ENCODE results near the gene ZNF580.

ZNF580 gene

DNA sequence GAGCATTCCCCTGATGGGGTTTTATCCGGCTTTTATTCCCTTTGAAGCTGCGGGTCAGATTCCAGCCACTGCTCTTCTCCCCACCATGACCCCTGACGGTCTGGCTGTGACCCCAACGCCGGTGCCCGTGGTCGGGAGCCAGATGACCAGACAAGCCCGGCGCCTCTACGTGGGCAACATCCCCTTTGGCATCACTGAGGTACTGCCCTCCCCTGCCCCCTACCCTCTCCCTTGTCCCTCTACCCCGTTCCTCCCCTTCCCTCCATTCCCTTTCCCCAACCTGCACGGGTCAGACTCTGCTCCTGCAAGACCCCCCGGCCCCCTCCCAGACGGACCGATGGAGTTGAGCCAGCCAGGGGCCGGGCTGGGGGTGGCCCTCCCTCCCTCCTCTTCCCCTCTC is 20.2 kb downstream of the ZNF580 start:
- DNase-seq (ENCODE audit: low read depth, low spot score): no peak

DNA sequence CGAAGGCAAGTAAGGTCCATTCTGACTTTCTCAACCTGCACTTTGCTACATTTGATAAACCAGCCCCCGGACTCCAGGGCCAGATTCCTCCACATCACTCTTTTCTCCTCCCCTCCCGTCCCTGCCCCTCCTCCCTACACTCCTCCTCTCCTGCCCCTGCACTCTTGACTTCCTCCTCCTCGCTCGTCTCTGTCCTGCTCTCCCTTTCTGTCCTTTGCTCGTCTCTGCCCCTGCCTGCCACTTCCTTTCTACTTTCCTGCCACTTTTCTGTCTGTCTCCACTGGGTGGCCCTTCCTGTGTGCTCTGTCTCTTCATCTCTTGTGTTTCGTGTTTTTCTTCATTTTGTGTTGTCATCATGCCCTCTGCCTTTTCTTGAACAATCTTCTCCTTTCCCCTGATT is 21.0 kb downstream of the ZNF580 start:
- no peak for DNase-seq (ENCODE audit: low read depth, low spot score)

DNA sequence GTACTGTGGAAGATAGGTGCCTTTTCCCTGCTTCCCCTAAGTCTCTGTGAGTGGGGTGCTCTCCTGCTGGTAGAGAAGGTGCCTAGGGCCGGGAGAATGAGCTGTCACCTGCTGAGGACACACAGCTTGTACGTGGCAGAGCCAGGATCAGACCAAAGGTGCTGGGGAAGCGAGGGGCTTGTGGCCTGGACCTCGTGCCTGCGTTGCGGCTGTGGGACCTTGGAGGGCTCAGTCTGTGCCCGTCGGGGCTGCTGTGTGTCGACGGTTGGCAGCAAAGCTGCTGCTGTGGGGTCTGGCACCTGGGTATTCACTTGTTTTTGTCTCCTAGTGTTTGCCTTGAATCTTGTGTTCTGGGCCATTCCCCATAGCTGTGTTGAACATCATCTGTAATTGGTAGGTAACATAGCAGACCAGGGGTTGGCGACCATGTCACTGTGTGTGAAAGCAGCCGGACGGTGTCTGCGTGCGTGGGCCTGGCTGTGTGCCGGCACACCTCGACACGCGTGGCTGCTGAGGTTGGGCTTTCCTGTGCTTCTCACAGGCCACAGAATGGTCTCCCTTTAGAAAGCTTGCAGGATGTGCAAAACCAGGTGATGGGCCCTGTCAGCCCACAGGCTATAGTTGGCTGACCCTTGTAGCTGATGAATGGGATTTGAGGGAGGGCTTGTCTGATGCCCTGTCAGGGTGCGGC is 23.2 kb downstream of the ZNF580 start:
- no peak for DNase-seq (ENCODE audit: low read depth, low spot score)

- DNase-seq (ENCODE audit: low read depth, low spot score): no peak
Observed at GRCh38 chr19:55666343-55667005, 25.7 kb downstream of the ZNF580 start.

- DNase-seq (ENCODE audit: low read depth, low spot score): no peak
Observed at GRCh38 chr19:55667006-55667381, 26.2 kb downstream of the ZNF580 start.

DNA sequence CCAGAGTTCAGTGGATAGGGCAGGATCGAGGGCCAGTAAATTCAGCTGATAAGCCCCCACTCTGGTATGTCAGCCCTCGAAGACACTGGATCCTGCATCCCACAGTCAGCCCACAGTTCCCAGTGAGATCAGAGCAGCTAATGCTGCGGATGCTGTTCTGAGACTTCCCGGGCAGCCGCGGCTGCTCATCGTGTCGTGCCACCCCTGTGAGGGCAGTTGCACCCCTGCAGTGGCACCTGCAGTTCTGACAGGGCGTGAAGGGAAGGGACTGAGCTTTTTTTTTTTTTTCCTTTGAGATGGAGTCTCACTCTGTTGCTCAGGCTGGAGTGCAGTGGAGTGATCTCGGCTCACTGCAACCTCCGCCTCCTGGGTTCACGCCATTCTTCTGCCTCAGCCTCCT is 26.7 kb downstream of the ZNF580 start:
- DNase-seq (ENCODE audit: low read depth, low spot score): no peak

DNA sequence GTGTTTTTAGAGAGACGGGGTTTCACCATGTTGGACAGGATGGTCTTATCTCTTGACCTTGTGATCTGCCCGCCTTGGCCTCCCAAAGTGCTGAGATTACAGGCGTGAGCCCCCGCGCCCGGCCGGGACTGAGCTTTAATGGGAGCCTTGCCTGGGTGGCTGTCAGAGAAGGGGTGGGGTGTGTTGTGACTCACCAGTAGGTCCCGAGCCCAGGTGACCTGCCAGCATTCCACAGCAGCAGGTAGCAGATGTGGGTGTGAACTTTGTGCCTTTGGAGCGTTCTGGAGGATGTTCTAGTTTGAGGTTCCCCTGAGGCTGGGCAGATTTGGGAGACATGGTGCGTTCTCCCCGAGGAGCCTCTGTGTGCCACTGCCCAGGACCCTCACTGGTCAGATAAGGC is 27.2 kb downstream of the ZNF580 start:
- DNase-seq (ENCODE audit: low read depth, low spot score): no peak

- DNase-seq (ENCODE audit: low read depth, low spot score): no peak
Observed at GRCh38 chr19:55668603-55669348, 28.0 kb downstream of the ZNF580 start.

- no peak for DNase-seq (ENCODE audit: low read depth, low spot score)
Observed at GRCh38 chr19:55669418-55670279, 28.8 kb downstream of the ZNF580 start.

DNA sequence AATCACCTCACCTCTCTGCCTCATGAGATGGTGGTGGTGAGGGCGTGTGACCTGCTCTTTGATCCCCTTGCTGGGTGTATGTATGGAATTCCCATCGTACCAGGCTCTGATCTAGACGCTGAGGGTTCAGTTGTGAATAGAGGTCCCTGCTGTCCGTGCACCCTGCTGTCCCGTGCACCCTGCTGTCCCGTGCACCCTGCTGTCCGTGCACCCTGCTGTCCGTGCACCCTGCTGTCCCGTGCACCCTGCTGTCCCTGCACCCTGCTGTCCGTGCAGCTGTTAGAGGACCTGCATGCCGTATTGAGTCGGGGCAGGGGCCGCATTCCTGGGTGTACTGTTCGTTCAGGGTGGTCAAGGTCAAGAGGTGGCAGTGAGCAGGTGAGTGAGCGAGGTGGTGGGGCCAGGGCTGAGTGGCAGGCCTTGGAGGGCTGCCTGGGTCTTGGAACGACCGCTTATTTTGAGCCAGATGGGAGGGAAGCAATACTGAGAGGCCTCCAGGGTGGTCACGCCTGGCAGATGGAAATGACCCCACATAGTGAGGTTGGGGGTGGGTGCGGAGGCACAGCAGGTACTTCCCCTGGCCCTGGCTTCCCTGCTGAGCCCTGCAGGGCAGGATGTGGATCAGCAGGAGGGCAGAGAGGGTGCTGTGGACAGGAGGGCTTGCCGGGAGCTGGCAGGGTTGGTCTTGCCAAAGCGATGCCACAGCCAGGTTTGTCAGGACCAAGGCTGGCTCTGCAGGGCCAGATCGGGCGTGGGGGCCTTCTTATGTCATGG is 29.7 kb downstream of the ZNF580 start:
- no peak for DNase-seq (ENCODE audit: low read depth, low spot score)

GRCh38 chr19:55671054-55671378 is 30.2 kb downstream of the ZNF580 start:
- DNase-seq (ENCODE audit: low read depth, low spot score): no peak

GRCh38 chr19:55672418-55672817 is 31.6 kb downstream of the ZNF580 start:
- DNase-seq (ENCODE audit: low read depth, low spot score): no peak

DNA sequence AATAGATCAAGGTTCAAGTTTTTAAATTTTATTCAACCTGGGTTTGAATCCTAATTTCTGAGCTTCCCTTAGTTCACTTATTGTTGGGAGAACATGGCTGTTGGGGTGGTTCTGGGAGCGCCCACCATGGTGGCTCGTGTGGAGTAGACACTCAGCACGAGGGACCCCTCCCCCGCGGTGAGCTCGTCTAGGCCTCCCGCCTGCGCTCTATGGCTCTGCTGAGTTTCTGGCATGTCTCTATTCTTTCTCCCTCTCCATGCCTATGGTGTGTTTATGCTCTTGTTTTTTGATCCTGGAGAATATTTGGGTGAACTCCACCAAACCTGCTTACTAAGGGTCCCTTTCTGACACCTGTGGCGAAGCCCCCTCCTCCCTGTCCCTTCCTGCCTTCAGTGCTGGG is 32.7 kb downstream of the ZNF580 start:
- no peak for DNase-seq (ENCODE audit: low read depth, low spot score)

DNA sequence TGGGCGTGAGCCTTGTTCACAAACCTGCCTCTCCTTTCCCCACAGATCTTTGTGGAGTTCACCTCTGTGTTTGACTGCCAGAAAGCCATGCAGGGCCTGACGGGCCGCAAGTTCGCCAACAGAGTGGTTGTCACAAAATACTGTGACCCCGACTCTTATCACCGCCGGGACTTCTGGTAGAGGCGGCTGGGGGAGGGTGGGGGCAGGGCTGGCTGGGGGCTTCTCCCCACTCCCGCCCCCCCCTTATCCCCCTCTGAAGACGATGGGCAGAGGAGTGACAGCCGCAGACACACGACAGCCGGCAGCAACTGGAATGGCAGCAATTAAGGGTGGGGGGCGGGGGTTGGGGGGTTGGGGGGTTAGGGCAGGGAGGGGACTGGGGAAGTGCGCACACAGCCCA is 33.1 kb downstream of the ZNF580 start:
- no peak for DNase-seq (ENCODE audit: low read depth, low spot score)

GRCh38 chr19:55674459-55674840 is 33.6 kb downstream of the ZNF580 start:
- DNase-seq (ENCODE audit: low read depth, low spot score): no peak

GRCh38 chr19:55674841-55675660 is 34.2 kb downstream of the ZNF580 start, which contains the start of gene EPN1:
TSS of gene EPN1 (plus strand) at chr19:55675226. CDS start at chr19:55678628, 3,402 bp downstream.
- peak; percentile 86 for DNase-seq (ENCODE audit: low read depth, low spot score)

GRCh38 chr19:55675661-55676354 is 35.0 kb downstream of the ZNF580 start:
- DNase-seq (ENCODE audit: low read depth, low spot score): no peak

- no peak for DNase-seq (ENCODE audit: low read depth, low spot score)
Observed at GRCh38 chr19:55676383-55676782, 35.6 kb downstream of the ZNF580 start.

DNA sequence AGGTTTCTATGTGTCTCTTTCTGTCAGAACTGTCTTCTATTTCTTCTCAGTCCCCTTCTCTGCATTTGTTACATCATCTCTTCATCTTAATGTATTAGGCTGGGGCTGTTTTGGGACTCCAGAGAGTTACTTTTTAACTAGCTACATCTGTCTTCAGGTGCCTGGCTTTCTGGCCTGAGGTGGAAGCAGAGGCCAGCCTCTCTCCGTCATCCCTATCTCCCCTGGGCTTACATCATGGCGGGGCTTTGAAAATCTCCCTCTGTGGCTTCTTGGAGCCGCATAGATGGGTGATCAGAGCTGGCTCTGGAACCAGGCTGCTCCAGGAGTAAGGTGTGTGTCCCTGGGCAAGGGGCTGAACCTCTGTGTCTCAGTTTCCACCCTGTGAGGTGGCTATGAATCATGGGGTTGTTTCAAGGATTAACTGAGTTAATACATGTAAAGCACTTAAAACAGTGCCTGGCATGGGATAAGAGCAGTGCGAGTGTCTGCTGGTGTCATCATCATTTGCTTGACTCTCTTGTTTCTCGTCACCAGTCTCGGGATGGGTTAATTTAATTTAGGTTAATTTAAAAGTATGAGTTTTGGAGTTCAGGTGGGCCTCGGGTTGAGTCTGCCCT is 36.2 kb downstream of the ZNF580 start:
- DNase-seq (ENCODE audit: low read depth, low spot score): no peak

All from brain pericyte (primary cell).